WI38 (cell line): ENCODE measurements around the gene ERCC6L2.

Source experiments
- H3K4me3 ChIP-seq: 2 replicates; pipeline ENCODE4 v1.5.1; 2011; ENCODE audit warnings: low read depth, mild to moderate bottlenecking, control low read depth, low read length
- TF ChIP-seq, protein P1 (sequence below): IDR thresholded peaks from 2 replicates; pipeline ENCODE4 v1.5.1; 2012; ENCODE audit warnings: low read depth, mild to moderate bottlenecking, control low read depth, low read length

Gene ERCC6L2

DNA sequence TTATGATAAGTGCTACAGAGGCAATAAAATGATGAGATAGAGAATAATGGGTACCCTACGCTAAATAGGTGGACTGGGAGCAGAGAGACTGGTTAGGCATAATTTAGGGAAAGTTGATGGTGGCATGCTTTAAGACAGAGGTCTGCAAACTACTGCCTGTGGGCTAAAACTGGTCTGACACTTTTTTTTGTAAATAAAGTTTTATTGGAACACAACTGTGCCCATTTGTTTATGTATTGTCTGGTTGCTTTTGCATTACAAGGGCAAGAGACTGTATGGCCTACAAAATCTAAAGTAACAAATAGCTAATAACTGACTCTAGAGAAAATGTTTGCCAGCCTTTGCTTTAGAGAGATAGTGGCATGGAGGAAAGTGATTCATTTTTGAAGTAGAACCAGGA lies 2.5 kb downstream of the ERCC6L2 start:
- no peak overlapping the region for H3K4me3 ChIP-seq

GRCh38 chr9:95879591-95879990 lies 4.1 kb downstream of the ERCC6L2 start:
- no peak overlapping the region for H3K4me3 ChIP-seq
- TF ChIP-seq, protein P1, sequence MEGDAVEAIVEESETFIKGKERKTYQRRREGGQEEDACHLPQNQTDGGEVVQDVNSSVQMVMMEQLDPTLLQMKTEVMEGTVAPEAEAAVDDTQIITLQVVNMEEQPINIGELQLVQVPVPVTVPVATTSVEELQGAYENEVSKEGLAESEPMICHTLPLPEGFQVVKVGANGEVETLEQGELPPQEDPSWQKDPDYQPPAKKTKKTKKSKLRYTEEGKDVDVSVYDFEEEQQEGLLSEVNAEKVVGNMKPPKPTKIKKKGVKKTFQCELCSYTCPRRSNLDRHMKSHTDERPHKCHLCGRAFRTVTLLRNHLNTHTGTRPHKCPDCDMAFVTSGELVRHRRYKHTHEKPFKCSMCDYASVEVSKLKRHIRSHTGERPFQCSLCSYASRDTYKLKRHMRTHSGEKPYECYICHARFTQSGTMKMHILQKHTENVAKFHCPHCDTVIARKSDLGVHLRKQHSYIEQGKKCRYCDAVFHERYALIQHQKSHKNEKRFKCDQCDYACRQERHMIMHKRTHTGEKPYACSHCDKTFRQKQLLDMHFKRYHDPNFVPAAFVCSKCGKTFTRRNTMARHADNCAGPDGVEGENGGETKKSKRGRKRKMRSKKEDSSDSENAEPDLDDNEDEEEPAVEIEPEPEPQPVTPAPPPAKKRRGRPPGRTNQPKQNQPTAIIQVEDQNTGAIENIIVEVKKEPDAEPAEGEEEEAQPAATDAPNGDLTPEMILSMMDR = no peak

More for the DNA sequence above, 2.5 kb downstream of the ERCC6L2 start:
- TF ChIP-seq, protein P1 = no peak

- TF ChIP-seq, protein P1 = no peak
These were observed 4.7 kb downstream of the ERCC6L2 start for GRCh38 chr9:95880021-95880690.

GRCh38 chr9:95887926-95888497 lies 12.5 kb downstream of the ERCC6L2 start:
- TF ChIP-seq, protein P1 = no peak
- H3K4me3 ChIP-seq = no peak overlapping the region

More at GRCh38 chr9:95880021-95880690, 4.7 kb downstream of the ERCC6L2 start:
- H3K4me3 ChIP-seq = no peak overlapping the region

DNA sequence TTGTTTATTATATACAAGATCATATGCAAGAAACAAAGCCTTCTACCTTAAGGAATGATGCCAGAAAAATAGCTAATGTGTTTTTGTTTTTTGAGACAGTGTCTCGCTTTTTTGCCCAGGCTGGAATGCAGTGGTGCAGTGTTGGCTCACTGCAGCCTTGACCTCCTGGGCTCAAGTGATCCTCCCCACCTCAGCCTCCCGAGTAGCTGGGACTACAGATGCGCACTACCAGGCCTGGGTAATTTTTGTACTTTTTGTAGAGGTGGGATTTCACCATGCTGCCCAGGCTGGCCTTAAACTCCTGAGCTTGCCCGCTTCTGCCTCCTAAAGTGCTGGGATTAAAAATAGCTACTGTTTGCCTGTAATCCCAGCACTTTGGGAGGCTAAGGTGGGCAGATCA lies 15.1 kb downstream of the ERCC6L2 start:
- no peak overlapping the region for H3K4me3 ChIP-seq
- TF ChIP-seq, protein P1 = no peak

DNA sequence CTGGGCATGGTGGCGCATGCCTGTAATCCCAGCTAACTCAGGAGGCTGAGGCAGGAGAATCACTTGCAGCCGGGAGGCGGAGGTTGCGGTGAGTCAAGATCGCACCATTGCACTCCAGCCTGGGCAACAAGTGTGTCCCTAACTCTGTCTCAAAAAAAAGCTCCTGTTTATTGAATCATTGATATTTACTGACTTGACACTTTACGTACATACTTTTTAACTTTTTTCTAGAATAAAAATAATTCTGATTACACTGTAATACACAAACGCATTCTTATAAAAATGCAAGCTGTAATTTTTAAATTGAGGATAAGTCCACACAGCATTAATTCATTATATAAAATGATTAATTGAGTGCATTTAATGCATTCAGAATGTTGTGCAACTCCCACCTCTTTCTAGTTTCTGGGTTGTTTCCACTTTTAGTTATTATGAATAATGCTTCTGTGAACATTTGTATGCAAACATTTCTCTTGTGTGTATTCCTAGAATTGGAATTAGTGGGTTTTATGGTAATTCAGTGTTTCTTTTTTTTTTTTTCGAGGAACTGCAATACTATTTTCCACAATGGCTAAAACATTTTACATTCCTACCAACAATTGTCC lies 15.7 kb downstream of the ERCC6L2 start:
- TF ChIP-seq, protein P1 = no peak
- no peak overlapping the region for H3K4me3 ChIP-seq

GRCh38 chr9:95892690-95893089 lies 17.2 kb downstream of the ERCC6L2 start:
- TF ChIP-seq, protein P1 = no peak
- no peak overlapping the region for H3K4me3 ChIP-seq
